Muscle layer of colon (tissue), 2 donors: ENCODE data around the gene FAIM2.
"Not testable (repeated sequence)": the region's sequence is repeated elsewhere in the genome, so short reads cannot be mapped to it uniquely, and the experiment has no call there.

Experiments used
- H3K27ac ChIP-seq: one replicate; pipeline ENCODE4 v1.7.0; 2013; ENCODE audit warnings: low read depth, mild to moderate bottlenecking, low read length, moderate library complexity
- H3K27me3 ChIP-seq, 2 donors: one replicate each; pipeline ENCODE4 v1.7.0; 2013; ENCODE audit warnings: low read length in 2 of 2, mild to moderate bottlenecking in 2 of 2; ENCODE audit not compliant: insufficient read depth in 2 of 2, control insufficient read depth in 1 of 2
- H3K36me3 ChIP-seq: one replicate; pipeline ENCODE4 v1.7.0; 2013; ENCODE audit warnings: mild to moderate bottlenecking, low read length; ENCODE audit not compliant: insufficient read depth
- H3K4me1 ChIP-seq: one replicate; pipeline ENCODE4 v1.7.0; 2013; ENCODE audit warnings: mild to moderate bottlenecking, low read length; ENCODE audit not compliant: insufficient read depth
- H3K4me3 ChIP-seq, 2 donors: one replicate each; pipeline ENCODE4 v1.7.0; 2013; ENCODE audit warnings: low read length in 2 of 2, low read depth in 1 of 2, mild to moderate bottlenecking in 1 of 2, moderate library complexity in 1 of 2
- H3K9ac ChIP-seq: one replicate; pipeline ENCODE4 v1.7.0; 2013; ENCODE audit warnings: low read length
- H3K9me3 ChIP-seq: one replicate; pipeline ENCODE4 v1.7.0; 2013; ENCODE audit warnings: mild to moderate bottlenecking, low read length
- donor health status: abdominal sarcoma.
- donor health status: Adenocarcinoma of cecum.

Gene FAIM2

DNA sequence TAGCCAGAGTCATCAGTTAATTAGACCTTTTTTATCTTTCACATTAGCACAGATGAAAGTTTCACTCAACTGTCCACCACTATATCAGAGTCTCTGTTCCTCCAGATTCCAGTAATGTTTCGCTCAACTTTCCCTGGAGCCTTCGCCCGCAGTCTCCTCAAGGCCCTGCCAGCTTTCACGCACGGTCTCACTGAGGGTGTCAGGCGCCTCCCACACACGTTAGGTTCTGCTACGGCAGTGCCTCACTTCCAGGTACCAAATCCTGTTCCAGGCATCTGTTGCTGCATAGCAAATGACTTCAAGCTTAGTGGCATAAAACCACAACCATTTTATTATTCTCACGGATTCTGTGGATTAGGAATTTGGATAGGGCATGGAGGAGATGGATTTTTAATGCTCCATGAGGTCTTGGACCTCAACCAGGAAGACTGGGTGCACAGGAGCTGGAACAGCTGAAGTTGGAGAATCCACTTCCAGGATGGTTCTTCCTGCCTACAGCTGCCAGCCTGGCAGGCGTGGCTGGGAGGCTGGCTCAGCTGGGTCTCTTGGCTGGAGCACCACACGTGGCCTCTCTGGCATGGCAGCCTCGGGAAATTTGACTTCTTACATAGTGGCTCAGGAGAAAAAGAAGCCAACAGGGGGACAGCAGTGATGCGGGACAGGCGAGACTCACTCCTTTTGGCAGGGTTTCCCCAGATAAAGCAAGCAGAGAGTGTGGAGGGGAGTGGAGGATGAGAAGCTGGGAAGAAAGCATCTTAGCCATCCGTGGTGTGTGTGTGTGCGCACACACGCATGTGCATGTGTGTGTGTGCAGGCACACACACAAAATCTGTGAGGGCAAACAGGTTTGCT lies 39.5 kb downstream of the FAIM2 start:
- no peak overlapping the region for H3K4me3 ChIP-seq
- no peak overlapping the region for H3K9ac ChIP-seq
- peaks cover 17% of the 10 kb centered on the region for H3K4me1 ChIP-seq
- no peaks in the 10 kb centered on the region for H3K36me3 ChIP-seq
- no peaks in the 10 kb centered on the region for H3K27me3 ChIP-seq
- no peak overlapping the region for H3K27ac ChIP-seq
- no peaks in the 10 kb centered on the region for H3K9me3 ChIP-seq

DNA sequence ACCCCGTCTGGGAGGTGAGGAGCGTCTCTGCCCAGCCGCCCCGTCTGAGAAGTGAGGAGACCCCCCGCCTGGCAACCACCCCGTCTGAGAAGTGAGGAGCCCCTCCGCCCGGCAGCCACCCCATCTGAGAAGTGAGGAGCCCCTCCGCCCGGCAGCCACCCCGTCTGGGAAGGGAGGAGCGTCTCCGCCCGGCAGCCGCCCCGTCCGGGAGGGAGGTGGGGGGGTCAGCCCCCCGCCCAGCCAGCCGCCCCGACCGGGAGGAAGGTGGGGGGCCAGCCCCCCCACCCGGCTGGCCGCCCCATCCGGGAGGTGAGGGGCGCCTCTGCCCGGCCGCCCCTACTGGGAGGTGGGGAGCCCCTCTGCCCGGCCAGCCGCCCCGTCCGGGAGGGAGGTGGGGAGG lies 42.8 kb downstream of the FAIM2 start:
- not testable (repeated sequence) for H3K27me3 ChIP-seq, H3K9ac ChIP-seq, H3K4me3 ChIP-seq, H3K27ac ChIP-seq, H3K9me3 ChIP-seq, H3K36me3 ChIP-seq, H3K4me1 ChIP-seq

DNA sequence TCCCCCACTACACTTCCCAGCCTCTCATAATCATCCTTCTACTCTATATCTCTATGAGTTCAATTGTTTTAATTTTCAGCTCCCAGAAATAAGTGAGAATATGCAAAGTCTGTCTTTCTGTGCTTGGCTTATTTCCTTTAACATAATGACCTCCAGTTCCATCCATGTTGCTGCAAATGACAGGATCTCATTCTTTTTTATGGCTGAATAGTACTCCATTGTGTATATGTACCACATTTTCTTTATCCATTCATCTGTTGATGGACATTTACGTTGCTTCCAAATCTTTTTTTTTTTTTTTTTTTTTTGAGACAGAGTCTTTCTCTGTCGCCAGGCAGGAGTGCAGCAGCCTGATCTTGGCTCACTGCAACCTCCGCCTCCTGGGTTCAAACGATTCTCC lies 47.8 kb downstream of the FAIM2 start:
- H3K9ac ChIP-seq, H3K27ac ChIP-seq, H3K36me3 ChIP-seq, H3K9me3 ChIP-seq, H3K4me3 ChIP-seq, H3K4me1 ChIP-seq, H3K27me3 ChIP-seq: not testable (repeated sequence)

DNA sequence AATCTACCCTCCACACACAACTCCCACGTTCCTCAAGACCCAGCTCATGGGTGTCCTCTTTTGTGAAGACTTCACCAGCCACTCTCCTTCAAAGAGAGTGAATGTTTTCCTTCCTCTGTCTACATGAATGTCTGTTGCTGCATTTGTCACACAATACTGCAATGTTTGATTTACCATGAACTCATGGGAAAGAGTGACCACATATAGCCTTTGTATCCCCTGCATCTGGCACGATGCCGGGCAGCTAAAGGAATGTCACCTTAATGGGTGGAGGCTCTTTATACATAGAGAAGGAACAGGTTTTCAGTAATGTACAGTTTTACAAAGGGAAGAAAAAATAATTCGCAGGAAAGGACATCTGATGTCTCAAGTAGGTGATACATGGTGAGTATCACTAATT lies 48.7 kb downstream of the FAIM2 start:
- H3K4me3 ChIP-seq, result no peak overlapping the region
- H3K36me3 ChIP-seq, result no peaks in the 10 kb centered on the region
- no peaks in the 10 kb centered on the region for H3K4me1 ChIP-seq
- H3K27me3 ChIP-seq, result no peaks in the 10 kb centered on the region
- H3K27ac ChIP-seq, result no peak overlapping the region
- no peak overlapping the region for H3K9ac ChIP-seq
- no peaks in the 10 kb centered on the region for H3K9me3 ChIP-seq

DNA sequence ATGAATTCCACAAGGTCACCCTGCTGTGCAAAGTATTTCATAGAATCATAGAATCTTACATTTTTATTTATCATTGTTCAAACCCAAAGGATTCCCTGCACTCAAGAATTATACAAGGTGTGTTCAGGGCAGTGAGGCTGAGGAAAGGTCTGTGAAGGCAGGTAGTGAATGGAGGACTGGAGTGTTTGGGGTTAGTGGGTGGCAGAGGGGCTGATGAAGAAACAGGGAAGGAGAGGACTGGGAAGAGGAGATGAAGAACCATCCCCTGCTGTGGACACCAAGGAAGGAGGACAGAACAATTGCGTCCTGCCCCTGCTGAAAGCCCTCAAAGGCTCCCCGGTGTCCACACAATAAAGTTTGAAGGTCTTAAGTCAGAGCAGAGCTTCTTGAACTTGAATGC lies 50.0 kb downstream of the FAIM2 start:
- H3K4me1 ChIP-seq, result no peaks in the 10 kb centered on the region
- H3K27ac ChIP-seq, result no peak overlapping the region
- no peak overlapping the region for H3K4me3 ChIP-seq
- H3K27me3 ChIP-seq, result no peaks in the 10 kb centered on the region
- no peaks in the 10 kb centered on the region for H3K36me3 ChIP-seq
- H3K9me3 ChIP-seq, result no peaks in the 10 kb centered on the region
- no peak overlapping the region for H3K9ac ChIP-seq

DNA sequence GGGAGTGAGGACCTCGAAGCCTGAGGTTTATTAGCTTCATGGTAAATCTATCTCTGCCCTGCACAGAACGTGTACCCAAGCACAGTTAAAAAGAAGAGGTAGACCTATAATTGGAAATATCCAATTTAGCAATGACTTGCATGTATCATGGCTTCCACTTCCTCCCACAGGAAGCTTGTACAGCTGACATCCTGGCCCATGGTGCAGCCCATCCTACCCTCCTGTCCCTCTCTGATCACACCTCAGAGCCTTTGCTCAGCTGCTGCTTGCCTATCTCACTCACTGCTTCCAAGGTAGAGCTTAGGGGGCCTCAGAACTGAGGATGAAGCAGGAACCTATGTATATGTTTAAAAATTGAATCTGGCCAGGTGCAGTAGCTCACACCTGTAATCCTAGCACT lies 56.5 kb downstream of the FAIM2 start:
- Histone ChIP-seq H3K27me3 (no peaks in the 10 kb centered on the region), H3K4me3 (no peak overlapping the region), H3K27ac (no peak overlapping the region), H3K4me1 (peaks cover 8% of the 10 kb centered on the region), H3K9ac (no peak overlapping the region), H3K9me3 (no peaks in the 10 kb centered on the region), H3K36me3 (no peaks in the 10 kb centered on the region)

DNA sequence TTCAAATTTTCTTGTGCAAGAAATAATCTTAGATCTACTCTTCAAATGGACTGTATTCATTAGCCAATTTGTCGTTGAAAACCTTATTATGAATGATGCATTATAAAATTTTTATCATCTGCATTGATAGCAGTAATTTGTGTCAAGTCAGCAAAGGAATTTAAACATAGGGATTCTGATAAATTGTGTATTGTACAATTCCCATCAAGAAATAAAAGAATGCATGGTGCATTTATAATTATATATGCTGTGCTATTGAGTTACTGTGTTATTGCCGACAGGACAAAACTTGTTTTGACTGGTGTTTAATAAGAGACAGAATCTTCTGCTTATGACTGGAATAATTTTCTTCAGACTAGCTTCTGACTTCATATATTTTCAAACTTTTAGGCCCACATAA lies 57.7 kb downstream of the FAIM2 start:
- no peak overlapping the region for H3K9ac ChIP-seq
- peaks cover 15% of the 10 kb centered on the region for H3K4me1 ChIP-seq
- H3K27me3 ChIP-seq, result no peaks in the 10 kb centered on the region
- H3K27ac ChIP-seq, result no peak overlapping the region
- H3K36me3 ChIP-seq, result no peaks in the 10 kb centered on the region
- no peaks in the 10 kb centered on the region for H3K9me3 ChIP-seq
- no peak overlapping the region for H3K4me3 ChIP-seq

DNA sequence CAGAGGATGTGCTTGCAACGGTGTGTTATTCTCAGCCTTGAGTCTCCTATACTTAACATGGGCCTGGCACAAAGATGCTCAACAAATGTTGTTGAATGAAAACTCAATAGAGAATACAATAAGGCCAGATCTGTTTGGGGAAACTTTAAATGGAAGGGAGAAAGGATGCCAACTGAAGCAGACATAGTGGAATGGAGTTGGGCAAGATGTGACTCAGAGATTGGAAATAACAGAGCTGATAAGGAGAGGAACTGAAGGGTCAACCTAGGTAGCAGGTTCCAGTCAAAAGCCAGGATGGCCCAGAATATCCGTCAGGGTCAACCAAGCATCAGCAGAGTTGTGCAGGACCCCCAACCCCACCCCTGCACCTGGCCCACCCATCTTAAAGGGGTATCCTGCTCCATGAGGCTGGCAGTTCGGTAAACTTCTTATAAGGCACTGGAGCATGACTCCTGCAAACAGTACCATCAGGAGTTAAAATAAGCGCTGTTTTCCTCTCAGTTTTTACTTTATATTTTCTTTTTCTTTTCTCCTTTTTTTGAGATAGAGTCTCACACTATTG lies 59.7 kb downstream of the FAIM2 start:
- no peak overlapping the region for H3K4me3 ChIP-seq
- H3K27me3 ChIP-seq, result no peaks in the 10 kb centered on the region
- H3K4me1 ChIP-seq, result peaks cover 15% of the 10 kb centered on the region
- no peak overlapping the region for H3K27ac ChIP-seq
- H3K9me3 ChIP-seq, result no peaks in the 10 kb centered on the region
- H3K9ac ChIP-seq, result no peak overlapping the region
- no peaks in the 10 kb centered on the region for H3K36me3 ChIP-seq

DNA sequence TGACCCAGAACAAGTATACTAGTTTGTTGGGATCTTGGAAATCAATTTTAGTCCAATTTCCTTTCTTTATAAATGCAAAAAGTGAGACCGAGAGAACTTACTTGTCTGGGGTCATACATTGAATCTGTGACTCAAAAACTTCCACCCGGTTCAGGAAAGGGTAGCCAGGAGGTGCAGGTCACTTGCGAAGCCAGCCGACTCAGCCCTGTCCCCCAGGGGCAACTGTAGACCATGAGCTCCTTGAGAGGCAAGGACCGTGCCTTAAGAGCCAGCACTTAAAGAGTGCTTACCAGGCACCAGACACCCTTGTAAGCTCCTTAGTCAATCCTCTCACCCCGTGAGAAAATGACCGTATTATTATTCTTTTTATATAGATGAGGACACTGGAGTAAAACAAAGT lies 60.3 kb downstream of the FAIM2 start:
- peaks cover 5% of the 10 kb centered on the region for H3K36me3 ChIP-seq
- peaks cover 15% of the 10 kb centered on the region for H3K4me1 ChIP-seq
- H3K9ac ChIP-seq, result peak overlapping the region; percentile 98
- no peaks in the 10 kb centered on the region for H3K27me3 ChIP-seq
- H3K27ac ChIP-seq, result peak overlapping the region; percentile 93
- H3K4me3 ChIP-seq, result peak overlapping the region; percentile 93 to 98
- H3K9me3 ChIP-seq, result no peaks in the 10 kb centered on the region

DNA sequence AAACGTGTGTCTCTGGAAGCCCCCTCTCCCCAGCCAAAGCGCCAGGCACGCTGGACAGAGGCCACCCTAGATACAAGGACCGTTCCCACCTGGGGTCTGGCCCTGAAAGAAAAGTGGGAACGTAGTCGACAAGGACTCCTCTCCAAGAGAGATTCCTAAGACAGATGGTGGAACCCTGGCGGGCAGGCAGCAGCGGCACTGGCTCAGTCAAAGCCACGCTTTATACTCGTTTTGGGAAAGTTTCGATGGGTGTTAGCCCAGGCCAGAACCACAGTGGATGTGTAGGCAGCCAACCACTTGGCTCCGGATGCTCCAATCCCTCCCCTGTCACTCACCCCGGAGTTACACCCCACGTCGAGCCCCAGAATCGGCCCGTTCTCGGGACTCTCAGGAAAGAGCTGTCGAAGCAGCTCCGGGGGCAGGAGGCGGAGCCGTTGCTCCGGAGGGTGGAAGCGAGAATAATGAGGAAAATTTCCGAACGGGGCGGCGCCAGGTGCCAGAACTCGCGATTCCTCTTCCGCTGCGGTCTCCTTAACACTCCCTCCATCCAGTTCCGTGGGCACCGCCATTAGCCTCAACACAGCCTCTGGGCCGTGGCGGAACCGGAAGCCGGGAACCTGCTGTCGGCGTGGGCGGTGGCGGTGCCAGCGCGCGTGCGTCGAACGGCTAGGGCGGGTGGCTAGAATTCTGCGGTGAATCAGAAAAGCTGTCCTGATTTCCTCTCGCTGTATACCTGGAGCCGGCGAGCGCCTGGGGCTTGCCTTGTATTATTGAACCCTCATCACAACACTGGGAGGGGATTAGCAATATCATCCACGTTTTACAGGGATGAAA lies 61.0 kb downstream of the FAIM2 start, which contains the start of gene BCDIN3D:
Gene BCDIN3D (minus strand): TSS at position 588 of the 834 bp plus-strand sequence. CDS start 19 bp downstream, at position 569.
- Histone ChIP-seq H3K27ac (peak within 1 kb of the TSS; percentile 93), H3K9me3 (no peaks in the 10 kb centered on the region), H3K9ac (peak within 1 kb of the TSS; percentile 98), H3K4me1 (peaks cover 15% of the 10 kb centered on the region), H3K36me3 (peaks cover 10% of the 10 kb centered on the region), H3K4me3 (peak within 1 kb of the TSS; percentile 93 to 98), H3K27me3 (no peaks in the 10 kb centered on the region)

DNA sequence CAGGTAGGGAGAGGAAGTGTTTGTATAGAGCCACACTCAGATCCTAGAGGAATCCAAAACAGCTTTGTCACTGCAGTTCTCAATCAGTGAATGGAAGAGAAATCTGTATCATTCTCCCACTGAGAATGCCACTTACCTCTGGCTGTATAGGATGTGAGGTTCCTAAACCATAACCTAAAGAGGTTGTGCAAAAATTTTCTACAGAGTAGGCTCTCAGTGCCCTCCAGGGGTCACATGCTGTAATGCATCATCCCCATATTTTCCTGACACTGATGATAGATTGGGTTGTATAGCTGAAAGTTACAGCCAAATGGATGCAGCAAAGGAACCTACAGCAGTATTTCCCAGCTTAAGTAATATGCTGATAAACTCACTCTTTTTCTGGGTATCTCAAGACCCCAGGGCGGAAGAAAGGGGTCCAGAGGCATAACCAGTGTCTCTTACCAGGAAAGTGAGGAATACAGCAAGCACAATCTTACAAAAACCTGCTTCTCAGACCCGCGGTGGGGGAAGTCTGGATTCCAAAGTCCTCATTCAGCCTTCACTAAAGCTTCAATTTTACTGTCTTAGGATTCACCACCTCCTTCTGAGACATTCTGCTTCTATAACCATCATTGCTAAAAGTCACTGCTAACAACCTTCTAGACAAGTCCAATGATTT lies 64.6 kb downstream of the FAIM2 start:
- H3K36me3 ChIP-seq, result peaks cover 10% of the 10 kb centered on the region
- H3K27ac ChIP-seq, result no peak overlapping the region
- no peak overlapping the region for H3K9ac ChIP-seq
- H3K9me3 ChIP-seq, result no peaks in the 10 kb centered on the region
- H3K27me3 ChIP-seq, result no peaks in the 10 kb centered on the region
- peaks cover 15% of the 10 kb centered on the region for H3K4me1 ChIP-seq
- no peak overlapping the region for H3K4me3 ChIP-seq
